GM12891 (cell line): Measurements from ENCODE around the gene EXO1.

Source experiments
- DNase-seq: peaks from one replicate; pipeline ENCODE4 v3.0.0; 2011; ENCODE audit warnings: low spot score; ENCODE audit not compliant: insufficient read length
- FAIRE-seq: peaks from 2 replicates; lab custom pipeline; 2011; peaks lifted over from hg19 to GRCh38; lab: Jason Lieb, UNC
- PAX5 ChIP-seq: IDR thresholded peaks from 2 replicates; pipeline ENCODE4 v1.6.1; 2011; ENCODE audit warnings: low read length, moderate library complexity, mild to moderate bottlenecking; ENCODE audit not compliant: insufficient read depth, severe bottlenecking
- POLR2A ChIP-seq: IDR thresholded peaks from 2 replicates; pipeline ENCODE4 v1.6.1; 2011; ENCODE audit warnings: low read depth, low read length, control low read depth
- POLR2AphosphoS5 ChIP-seq: IDR thresholded peaks from 2 replicates; pipeline ENCODE4 v1.6.1; 2011; ENCODE audit warnings: low read depth, low read length, control low read depth
- POU2F2 ChIP-seq: IDR thresholded peaks from 2 replicates; pipeline ENCODE4 v1.6.1; 2011; ENCODE audit warnings: low read depth, mild to moderate bottlenecking, control low read depth, low read length, moderate library complexity
- SPI1 ChIP-seq: IDR thresholded peaks from 2 replicates; pipeline ENCODE4 v1.6.1; 2011; ENCODE audit warnings: low read depth, low read length, control low read depth
- TAF1 ChIP-seq: IDR thresholded peaks from 2 replicates; pipeline ENCODE4 v1.6.1; 2011; ENCODE audit warnings: low read depth, low read length, control low read depth

EXO1 gene

GRCh38 chr1:241917487-241917886 lies 69.5 kb downstream of the EXO1 start:
- DNase-seq: no peak
- TF ChIP-seq POU2F2 (no peak), TAF1 (no peak), POLR2A (no peak), SPI1 (no peak)
- FAIRE-seq: no peak

- TF ChIP-seq POLR2AphosphoS5 (no peak), POLR2A (no peak), TAF1 (no peak)
- FAIRE-seq: no peak
- DNase-seq: no peak
These were observed 70.9 kb downstream of the EXO1 start for GRCh38 chr1:241918879-241919278.

GRCh38 chr1:241924080-241924808 lies 76.2 kb downstream of the EXO1 start:
- TF ChIP-seq POLR2AphosphoS5 (no peak), TAF1 (no peak), POLR2A (no peak), POU2F2 (no peak), SPI1 (no peak), PAX5 (no peak)
- FAIRE-seq (no peak), DNase-seq (no peak)

GRCh38 chr1:241926141-241926540 lies 78.1 kb downstream of the EXO1 start:
- FAIRE-seq (no peak), DNase-seq (no peak)
- TF ChIP-seq POLR2A: no peak
- TF ChIP-seq POU2F2: no peak
- no peak for TF ChIP-seq TAF1
- no peak for TF ChIP-seq PAX5
- TF ChIP-seq SPI1: no peak
- TF ChIP-seq POLR2AphosphoS5: no peak

- FAIRE-seq: no peak
- TF ChIP-seq POLR2A (no peak), TAF1 (no peak), POLR2AphosphoS5 (no peak), PAX5 (no peak), POU2F2 (no peak), SPI1 (no peak)
These were observed 79.3 kb downstream of the EXO1 start for GRCh38 chr1:241927321-241927720.

GRCh38 chr1:241932845-241933244 lies 84.8 kb downstream of the EXO1 start:
- no peak for TF ChIP-seq POLR2A
- no peak for TF ChIP-seq POLR2AphosphoS5
- no peak for TF ChIP-seq POU2F2
- TF ChIP-seq PAX5: no peak
- TF ChIP-seq SPI1: no peak
- no peak for TF ChIP-seq TAF1
- DNase-seq (no peak), FAIRE-seq (no peak)

More at GRCh38 chr1:241927321-241927720, 79.3 kb downstream of the EXO1 start:
- DNase-seq: no peak

- TF ChIP-seq POLR2A (no peak), PAX5 (no peak), SPI1 (no peak), POLR2AphosphoS5 (no peak), POU2F2 (no peak), TAF1 (no peak)
- DNase-seq: no peak
- FAIRE-seq: no peak
These were observed 86.3 kb downstream of the EXO1 start for GRCh38 chr1:241934201-241934848.

- DNase-seq (no peak), FAIRE-seq (no peak)
- TF ChIP-seq POLR2AphosphoS5 (no peak), TAF1 (no peak), POU2F2 (no peak), PAX5 (no peak), SPI1 (no peak)
These were observed 86.9 kb downstream of the EXO1 start for GRCh38 chr1:241934866-241935265.
